Measurements from ENCODE around the gene CCZ1.
"Not testable (repeated sequence)": the region's sequence is repeated elsewhere in the genome, so short reads cannot be mapped to it uniquely, and the experiment has no call there.

CCZ1 gene

GRCh38 chr7:5916529-5916928 lies 18.0 kb downstream of the CCZ1 start:
- not testable (repeated sequence) for DNase-seq

- not testable (repeated sequence) for DNase-seq
Measured at GRCh38 chr7:5924180-5924579, 25.6 kb downstream of the CCZ1 start.

GRCh38 chr7:5924630-5925029 lies 26.1 kb downstream of the CCZ1 start:
- DNase-seq: not testable (repeated sequence)

GRCh38 chr7:5926263-5926870 lies 27.8 kb downstream of the CCZ1 start:
- DNase-seq: not testable (repeated sequence)

GRCh38 chr7:5930290-5930689 lies 31.8 kb downstream of the CCZ1 start:
- DNase-seq: not testable (repeated sequence)

GRCh38 chr7:5931250-5931649 lies 32.7 kb downstream of the CCZ1 start:
- DNase-seq: not testable (repeated sequence)

GRCh38 chr7:5931905-5932644 lies 33.5 kb downstream of the CCZ1 start:
- DNase-seq: not testable (repeated sequence)

GRCh38 chr7:5934945-5935450 lies 36.5 kb downstream of the CCZ1 start:
- DNase-seq: not testable (repeated sequence)

- not testable (repeated sequence) for DNase-seq
Measured at GRCh38 chr7:5963205-5963604, 64.7 kb downstream of the CCZ1 start.

GRCh38 chr7:5963810-5964209 lies 65.3 kb downstream of the CCZ1 start:
- DNase-seq: not testable (repeated sequence)

- not testable (repeated sequence) for DNase-seq
Measured at GRCh38 chr7:5970347-5970911, 71.9 kb downstream of the CCZ1 start, which contains the start of gene RSPH10B. Gene RSPH10B, minus strand, starts transcription at chr7:5970689. Its CDS starts 3,573 bp downstream, at chr7:5967116.

GRCh38 chr7:5973580-5973979 lies 75.0 kb downstream of the CCZ1 start:
- not testable (repeated sequence) for DNase-seq
